H9 (cell line): ENCODE results near the gene CLEC16A. TPM values are rescaled to one million over a fixed set of nuclear protein-coding genes. Genes with fewer than 3 reads are reported as not detected.

Source experiments
- DNase-seq: peaks from one replicate; pipeline ENCODE4 v3.0.0-alpha.2; 2017
- H2AFZ ChIP-seq: one replicate; pipeline ENCODE4 v1.6.1; 2013; ENCODE audit warnings: mild to moderate bottlenecking, low read length, control low read depth, moderate library complexity
- H2AK5ac ChIP-seq: 2 replicates; pipeline ENCODE4 v1.6.1; 2013; ENCODE audit warnings: low read length, control low read depth, mixed read lengths; ENCODE audit not compliant: insufficient read length
- H2BK120ac ChIP-seq: one replicate; pipeline ENCODE4 v1.6.1; 2013; ENCODE audit warnings: low read depth, mild to moderate bottlenecking, low read length, control low read depth, inconsistent platforms; ENCODE audit not compliant: poor library complexity, severe bottlenecking
- H2BK12ac ChIP-seq: 2 replicates; pipeline ENCODE4 v1.6.1; 2013; ENCODE audit warnings: low read length, control low read depth, mixed read lengths, low read depth; ENCODE audit not compliant: insufficient read length
- H2BK15ac ChIP-seq: 2 replicates; pipeline ENCODE4 v1.6.1; 2013; ENCODE audit warnings: low read depth, low read length, control low read depth
- H2BK20ac ChIP-seq: one replicate; pipeline ENCODE4 v1.6.1; 2013; ENCODE audit warnings: low read depth, mild to moderate bottlenecking, low read length, control low read depth, inconsistent platforms; ENCODE audit not compliant: poor library complexity, severe bottlenecking
- H2BK5ac ChIP-seq: 2 replicates; pipeline ENCODE4 v1.6.1; 2013; ENCODE audit warnings: low read length, control low read depth, mixed read lengths; ENCODE audit not compliant: insufficient read length
- H3K14ac ChIP-seq: 2 replicates; pipeline ENCODE4 v1.6.1; 2013; ENCODE audit warnings: low read length, control low read depth; ENCODE audit not compliant: insufficient read depth
- H3K18ac ChIP-seq: 2 replicates; pipeline ENCODE4 v1.6.1; 2013; ENCODE audit warnings: low read depth, mild to moderate bottlenecking, mixed read lengths, low read length, control low read depth; ENCODE audit not compliant: insufficient read length
- H3K23ac ChIP-seq: 2 replicates; pipeline ENCODE4 v1.6.1; 2013; ENCODE audit warnings: low read length, control low read depth, mixed read lengths, low read depth; ENCODE audit not compliant: insufficient read length
- H3K23me2 ChIP-seq: 2 replicates; pipeline ENCODE4 v1.6.1; 2013; ENCODE audit warnings: low read depth, mild to moderate bottlenecking, mixed read lengths, low read length, control low read depth; ENCODE audit not compliant: insufficient read length, poor library complexity, severe bottlenecking
- H3K27ac ChIP-seq: 2 replicates; pipeline ENCODE4 v1.5.1; 2013; ENCODE audit warnings: low read length, control low read depth, mixed read lengths, low read depth; ENCODE audit not compliant: insufficient read length
- H3K27me3 ChIP-seq: 2 replicates; pipeline ENCODE4 v1.6.1; 2013; ENCODE audit warnings: low read length, control low read depth, inconsistent platforms; ENCODE audit not compliant: insufficient read depth
- H3K4ac ChIP-seq: 2 replicates; pipeline ENCODE4 v1.6.1; 2013; ENCODE audit warnings: low read depth, mild to moderate bottlenecking, control low read depth, inconsistent platforms, low read length, moderate library complexity
- H3K4me1 ChIP-seq: 2 replicates; pipeline ENCODE4 v1.6.1; 2013; ENCODE audit warnings: low read length, control low read depth, inconsistent platforms; ENCODE audit not compliant: insufficient read depth
- H3K4me2 ChIP-seq: 2 replicates; pipeline ENCODE4 v1.6.1; 2013; ENCODE audit warnings: low read length, control low read depth, mixed read lengths; ENCODE audit not compliant: insufficient read length, insufficient read depth
- H3K56ac ChIP-seq: 2 replicates; pipeline ENCODE4 v1.6.1; 2013; ENCODE audit warnings: low read depth, mild to moderate bottlenecking, mixed read lengths, low read length, control low read depth; ENCODE audit not compliant: insufficient read length
- H3K79me1 ChIP-seq: 2 replicates; pipeline ENCODE4 v1.6.1; 2013; ENCODE audit warnings: low read depth, mild to moderate bottlenecking, moderate library complexity, low read length, control low read depth, inconsistent platforms; ENCODE audit not compliant: insufficient read depth, poor library complexity, severe bottlenecking
- H3K79me2 ChIP-seq: 2 replicates; pipeline ENCODE4 v1.6.1; 2013; ENCODE audit warnings: low read length, control low read depth, inconsistent platforms; ENCODE audit not compliant: insufficient read depth
- H3K9ac ChIP-seq: 2 replicates; pipeline ENCODE4 v1.6.1; 2013; ENCODE audit warnings: low read length, control low read depth, mixed read lengths; ENCODE audit not compliant: insufficient read length; ENCODE audit errors: extremely low read depth
- H3K9me3 ChIP-seq: one replicate; pipeline ENCODE4 v1.6.1; 2013; ENCODE audit warnings: low read depth, low read length, inconsistent platforms; ENCODE audit not compliant: control insufficient read depth
- H3T11ph ChIP-seq: one replicate; pipeline ENCODE4 v1.6.1; 2013; ENCODE audit warnings: mild to moderate bottlenecking, low read length, control low read depth, inconsistent platforms
- H4K20me1 ChIP-seq: one replicate; pipeline ENCODE4 v1.6.1; 2013; ENCODE audit not compliant: control insufficient read depth, insufficient read length, insufficient read depth
- H4K5ac ChIP-seq: 2 replicates; pipeline ENCODE4 v1.6.1; 2013; ENCODE audit warnings: low read depth, mild to moderate bottlenecking, mixed read lengths, low read length, control low read depth; ENCODE audit not compliant: insufficient read length
- H4K8ac ChIP-seq: replicated peaks from 2 replicates; pipeline ENCODE4 v1.6.1; 2013; ENCODE audit warnings: low read length, control low read depth, mixed read lengths, low read depth; ENCODE audit not compliant: insufficient read length
- H4K91ac ChIP-seq: 2 replicates; pipeline ENCODE4 v1.6.1; 2013; ENCODE audit warnings: low read depth, mild to moderate bottlenecking, moderate library complexity, mixed read lengths, low read length, control low read depth; ENCODE audit not compliant: insufficient read length
- H3K27ac Mint-ChIP-seq, 3 experiments: 2 replicates in 2 of 3; 3 replicates in 1 of 3; pipeline ENCODE4 v1.8.0; 2020 to 2021; ENCODE audit warnings: mixed read lengths in 3 of 3, mild to moderate bottlenecking in 1 of 3, moderate library complexity in 1 of 3
- H3K27me3 Mint-ChIP-seq: 2 replicates; pipeline ENCODE4 v1.8.0; 2021; ENCODE audit warnings: low read depth, mild to moderate bottlenecking, moderate library complexity, mixed read lengths
- H3K36me3 Mint-ChIP-seq, 3 experiments: 2 replicates in 2 of 3; 3 replicates in 1 of 3; pipeline ENCODE4 v1.8.0; 2020 to 2021; ENCODE audit warnings: low read depth in 3 of 3, mixed read lengths in 3 of 3; ENCODE audit not compliant: insufficient read depth in 1 of 3
- H3K4me1 Mint-ChIP-seq, 2 experiments: 2 replicates each; pipeline ENCODE4 v1.8.0; 2020; ENCODE audit warnings: mixed read lengths in 2 of 2
- H3K4me3 Mint-ChIP-seq, 2 experiments: 2 replicates in 1 of 2; 3 replicates in 1 of 2; pipeline ENCODE4 v1.8.0; 2020 to 2021; ENCODE audit warnings: mild to moderate bottlenecking in 2 of 2, mixed read lengths in 2 of 2, moderate library complexity in 1 of 2
- H3K9me3 Mint-ChIP-seq, 2 experiments: 2 replicates in 1 of 2; 3 replicates in 1 of 2; pipeline ENCODE4 v1.8.0; 2020; ENCODE audit warnings: mild to moderate bottlenecking in 2 of 2, mixed read lengths in 2 of 2, moderate library complexity in 1 of 2
- CTCF ChIP-seq: fragments of 200-600 bp; sonication (generic); conservative IDR thresholded peaks from 3 replicates; pipeline ENCODE4 v1.8.0; 2021; ENCODE audit warnings: antibody characterized with exemption, mild to moderate bottlenecking
- WGBS: extraction: QIAGEN DNeasy Blood & Tissue Kit; methylation state at CpG from one replicate; pipeline ENCODE4 v1.1.7; 2013; ENCODE audit warnings: missing lambda C conversion rate, low lambda C conversion rate, mixed read lengths; ENCODE audit not compliant: insufficient read length; ENCODE audit errors: extremely low coverage; 5-methylcytosine and 5-hydroxymethylcytosine counted together
- total RNA-seq: library from RNA; stranded (reverse); gene quantifications from 2 replicates; pipeline ENCODE4 v1.2.1, GENCODE V29; 2021

The CLEC16A gene
- total RNA-seq, 1 experiment from 2014 or later: 15.2 TPM

- no peaks in the 10 kb centered on the region for H3K27me3 Mint-ChIP-seq
- Histone ChIP-seq H2AFZ (no peak overlapping the region), H3T11ph (no peak overlapping the region), H4K8ac (no peak overlapping the region), H2BK15ac (no peak overlapping the region), H4K20me1 (no peaks in the 10 kb centered on the region), H2BK12ac (no peak overlapping the region), H3K14ac (no peak overlapping the region), H3K27ac (no peak overlapping the region), H3K18ac (no peak overlapping the region), H2AK5ac (no peak overlapping the region), H3K4me2 (no peak overlapping the region), H3K4me1 (no peaks in the 10 kb centered on the region), H3K23ac (no peak overlapping the region), H2BK20ac (no peak overlapping the region), H3K79me1 (no peaks in the 10 kb centered on the region), H3K27me3 (no peaks in the 10 kb centered on the region), H3K4ac (no peak overlapping the region), H4K91ac (no peak overlapping the region), H2BK5ac (no peak overlapping the region), H2BK120ac (no peak overlapping the region), H3K56ac (no peak overlapping the region), H3K79me2 (no peaks in the 10 kb centered on the region), H4K5ac (no peak overlapping the region), H3K9me3 (no peaks in the 10 kb centered on the region), H3K9ac (no peak overlapping the region), H3K23me2 (no peaks in the 10 kb centered on the region)
- no peaks in the 10 kb centered on the region for H3K4me1 Mint-ChIP-seq
- H3K36me3 Mint-ChIP-seq: peaks cover 0 to 8% (median 6%) of the 10 kb centered on the region in 3 experiments; a peak in 5 of 7 replicates
- no CpG with 5 or more reads among the region's 3 CpGs for WGBS
- no peak for DNase-seq
- H3K9me3 Mint-ChIP-seq: no peaks in the 10 kb centered on the region
- H3K4me3 Mint-ChIP-seq: no peak overlapping the region
- H3K27ac Mint-ChIP-seq: no peak overlapping the region
- TF ChIP-seq CTCF: no peak
Measured at GRCh38 chr16:10999300-10999699, 54.9 kb downstream of the CLEC16A start.
